Loucy (cell line): ENCODE measurements around the gene CHRNA3.

ENCODE experiments used
- H2AFZ ChIP-seq: fragments of 200-600 bp; sonication (generic); 2 replicates; pipeline ENCODE4 v1.6.0; 2016; ENCODE audit warnings: antibody characterized with exemption, mild to moderate bottlenecking, low read length, moderate library complexity
- H3F3A ChIP-seq: fragments of 200-600 bp; 2 replicates; pipeline ENCODE4 v1.6.0; 2016; ENCODE audit warnings: antibody characterized with exemption, low read depth, mild to moderate bottlenecking
- H3K27me3 ChIP-seq: fragments of 200-600 bp; sonication (generic); 2 replicates; pipeline ENCODE4 v1.6.1; 2014; ENCODE audit warnings: low read length, mild to moderate bottlenecking; ENCODE audit not compliant: insufficient read depth, poor library complexity, severe bottlenecking
- H3K36me3 ChIP-seq: fragments of 200-600 bp; sonication (generic); 2 replicates; pipeline ENCODE4 v1.6.1; 2016; ENCODE audit warnings: low read length; ENCODE audit not compliant: insufficient read depth
- H3K4me1 ChIP-seq: fragments of 200-600 bp; sonication (generic); 2 replicates; pipeline ENCODE4 v1.5.1; 2014; ENCODE audit warnings: low read length, mild to moderate bottlenecking; ENCODE audit not compliant: insufficient read depth, poor library complexity, severe bottlenecking
- H3K4me2 ChIP-seq: fragments of 200-600 bp; sonication (generic); 2 replicates; pipeline ENCODE4 v1.6.0; 2014; ENCODE audit warnings: antibody characterized with exemption, low read length, low read depth, mild to moderate bottlenecking; ENCODE audit not compliant: poor library complexity, severe bottlenecking
- H3K4me3 ChIP-seq: fragments of 200-600 bp; sonication (generic); 2 replicates; pipeline ENCODE4 v1.5.1; 2014; ENCODE audit warnings: low read length, mild to moderate bottlenecking, mixed read lengths; ENCODE audit not compliant: poor library complexity, severe bottlenecking
- H3K79me2 ChIP-seq: fragments of 200-600 bp; sonication (generic); 2 replicates; pipeline ENCODE4 v1.6.1; 2014; ENCODE audit warnings: low read length; ENCODE audit not compliant: insufficient read depth
- H3K9ac ChIP-seq: fragments of 200-600 bp; sonication (generic); 2 replicates; pipeline ENCODE4 v1.6.0; 2014; ENCODE audit warnings: mild to moderate bottlenecking, low read depth, low read length, moderate library complexity; ENCODE audit not compliant: poor library complexity, severe bottlenecking
- H3K9me2 ChIP-seq: fragments of 200-600 bp; sonication (generic); replicated peaks from 2 replicates; pipeline ENCODE4 v1.6.1; 2016; ENCODE audit warnings: low read depth, low read length, mixed read lengths
- H3K9me3 ChIP-seq: fragments of 200-600 bp; sonication (generic); 2 replicates; pipeline ENCODE4 v1.6.1; 2014; ENCODE audit warnings: mild to moderate bottlenecking, antibody characterized with exemption, low read length, low read depth; ENCODE audit not compliant: insufficient read depth
- H4K20me1 ChIP-seq: fragments of 200-600 bp; sonication (generic); 2 replicates; pipeline ENCODE4 v1.6.0; 2014; ENCODE audit warnings: antibody characterized with exemption, low read length, mild to moderate bottlenecking; ENCODE audit not compliant: insufficient read depth, poor library complexity, severe bottlenecking
- EZH2phosphoT487 ChIP-seq: fragments of 200-600 bp; IDR thresholded peaks from 2 replicates; pipeline ENCODE4 v1.6.1; 2018; ENCODE audit warnings: antibody characterized with exemption, mild to moderate bottlenecking, moderate library complexity, borderline replicate concordance
- TF ChIP-seq, protein P1 (sequence below): fragments of 200-600 bp; sonication (generic); conservative IDR thresholded peaks from 2 replicates; pipeline ENCODE4 v1.5.1; 2014; ENCODE audit warnings: mild to moderate bottlenecking, antibody characterized with exemption, low read length

CHRNA3 gene

DNA sequence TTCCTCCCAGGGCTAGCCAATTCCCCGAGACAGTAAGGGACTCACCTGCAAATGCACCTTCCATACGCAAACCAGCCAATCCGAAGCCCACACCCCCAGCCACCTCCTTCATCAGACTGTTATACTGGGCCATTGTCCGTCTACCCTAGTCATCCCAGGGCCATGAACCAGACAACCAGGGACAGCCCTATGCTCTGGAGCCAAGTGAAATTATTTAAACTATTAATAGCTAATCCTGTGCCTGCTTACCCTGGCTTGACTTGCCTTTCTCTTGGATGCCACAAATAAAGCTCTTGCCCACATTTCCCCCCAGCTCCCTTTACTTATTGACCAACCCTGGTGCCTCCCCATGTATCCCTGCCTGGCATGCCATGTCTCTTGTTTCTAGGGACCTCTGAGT, 24.2 kb upstream of the CHRNA3 start:
- Histone ChIP-seq H2AFZ (no peak overlapping the region), H3K4me1 (no peaks in the 10 kb centered on the region), H3K36me3 (no peaks in the 10 kb centered on the region), H4K20me1 (no peaks in the 10 kb centered on the region), H3K9me2 (no peaks in the 10 kb centered on the region), H3K79me2 (no peaks in the 10 kb centered on the region), H3K4me2 (no peak overlapping the region), H3F3A (no peaks in the 10 kb centered on the region), H3K9ac (no peak overlapping the region), H3K4me3 (no peak overlapping the region), H3K9me3 (no peaks in the 10 kb centered on the region), H3K27me3 (no peaks in the 10 kb centered on the region)
- TF ChIP-seq, protein P1, sequence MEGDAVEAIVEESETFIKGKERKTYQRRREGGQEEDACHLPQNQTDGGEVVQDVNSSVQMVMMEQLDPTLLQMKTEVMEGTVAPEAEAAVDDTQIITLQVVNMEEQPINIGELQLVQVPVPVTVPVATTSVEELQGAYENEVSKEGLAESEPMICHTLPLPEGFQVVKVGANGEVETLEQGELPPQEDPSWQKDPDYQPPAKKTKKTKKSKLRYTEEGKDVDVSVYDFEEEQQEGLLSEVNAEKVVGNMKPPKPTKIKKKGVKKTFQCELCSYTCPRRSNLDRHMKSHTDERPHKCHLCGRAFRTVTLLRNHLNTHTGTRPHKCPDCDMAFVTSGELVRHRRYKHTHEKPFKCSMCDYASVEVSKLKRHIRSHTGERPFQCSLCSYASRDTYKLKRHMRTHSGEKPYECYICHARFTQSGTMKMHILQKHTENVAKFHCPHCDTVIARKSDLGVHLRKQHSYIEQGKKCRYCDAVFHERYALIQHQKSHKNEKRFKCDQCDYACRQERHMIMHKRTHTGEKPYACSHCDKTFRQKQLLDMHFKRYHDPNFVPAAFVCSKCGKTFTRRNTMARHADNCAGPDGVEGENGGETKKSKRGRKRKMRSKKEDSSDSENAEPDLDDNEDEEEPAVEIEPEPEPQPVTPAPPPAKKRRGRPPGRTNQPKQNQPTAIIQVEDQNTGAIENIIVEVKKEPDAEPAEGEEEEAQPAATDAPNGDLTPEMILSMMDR: no peak
- TF ChIP-seq EZH2phosphoT487: no peak

DNA sequence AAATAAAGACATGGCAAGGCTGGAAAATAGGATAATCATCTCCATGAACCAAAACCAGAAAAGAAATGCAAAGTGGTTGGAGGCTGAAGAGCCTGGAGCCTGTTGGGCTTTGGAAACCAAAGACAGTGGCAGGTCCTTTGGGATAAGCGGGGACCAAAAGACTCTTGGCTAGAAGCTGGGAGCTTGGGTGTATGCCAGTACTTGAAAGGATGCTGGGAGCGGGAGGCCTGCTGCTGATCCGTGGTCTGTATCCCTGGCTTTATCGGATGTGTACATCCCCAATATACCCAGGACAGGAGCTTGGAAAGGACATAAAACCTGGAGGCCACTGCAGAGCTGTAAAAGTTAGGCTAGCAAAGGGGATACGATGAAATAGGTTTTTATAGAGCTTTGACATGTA, 21.5 kb upstream of the CHRNA3 start:
- TF ChIP-seq EZH2phosphoT487: no peak
- TF ChIP-seq, protein P1: no peak
- Histone ChIP-seq H3K79me2 (no peaks in the 10 kb centered on the region), H2AFZ (no peak overlapping the region), H3K4me3 (no peak overlapping the region), H3K36me3 (no peaks in the 10 kb centered on the region), H3K9me2 (no peaks in the 10 kb centered on the region), H3K9me3 (no peaks in the 10 kb centered on the region), H3F3A (no peaks in the 10 kb centered on the region), H3K27me3 (no peaks in the 10 kb centered on the region), H3K9ac (no peak overlapping the region), H3K4me2 (no peak overlapping the region), H4K20me1 (no peaks in the 10 kb centered on the region), H3K4me1 (no peaks in the 10 kb centered on the region)

DNA sequence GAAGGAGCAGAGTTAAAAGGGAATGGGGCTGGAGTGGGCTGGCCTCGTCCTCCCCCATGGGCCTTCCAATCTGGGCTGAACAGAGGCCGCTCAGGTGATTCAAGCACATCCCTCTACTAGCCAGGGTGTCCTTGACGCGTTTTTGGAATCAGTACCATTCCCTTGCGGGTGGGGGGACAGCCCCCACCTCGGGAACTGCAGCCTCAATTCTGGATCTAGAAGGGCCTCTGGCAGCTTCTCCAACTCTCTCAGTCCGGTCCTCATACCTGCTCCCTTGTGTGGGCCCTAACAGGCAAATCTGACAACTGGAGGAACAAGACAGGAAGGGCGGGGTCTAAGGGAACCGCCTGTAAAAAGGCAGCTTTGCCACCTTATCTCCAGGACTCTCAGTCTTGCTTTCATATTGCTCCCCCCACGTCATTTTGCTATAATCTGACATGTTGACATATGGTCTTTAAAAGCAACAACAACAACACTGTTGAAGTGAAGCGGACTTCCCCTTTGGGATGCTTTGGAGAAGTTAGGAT, 21.0 kb upstream of the CHRNA3 start:
- Histone ChIP-seq H2AFZ (no peak overlapping the region), H4K20me1 (no peaks in the 10 kb centered on the region), H3K4me1 (no peaks in the 10 kb centered on the region), H3K4me2 (no peak overlapping the region), H3K9me2 (no peaks in the 10 kb centered on the region), H3K9me3 (no peaks in the 10 kb centered on the region), H3F3A (no peaks in the 10 kb centered on the region), H3K36me3 (no peaks in the 10 kb centered on the region), H3K79me2 (no peaks in the 10 kb centered on the region), H3K9ac (no peak overlapping the region), H3K27me3 (no peaks in the 10 kb centered on the region), H3K4me3 (no peak overlapping the region)
- TF ChIP-seq, protein P1: no peak
- TF ChIP-seq EZH2phosphoT487: no peak
